Upper lobe of left lung (tissue), 6 donors: ENCODE results near the gene RPL31. TPM values are rescaled to one million over a fixed set of nuclear protein-coding genes. Genes with fewer than 3 reads are reported as not detected.
"Not testable (repeated sequence)": the region's sequence is repeated elsewhere in the genome, so short reads cannot be mapped to it uniquely, and the experiment has no call there.

Experiments
- ATAC-seq, 2 donors: fragments of 200-7000 bp; cut with Tn5 transposase; one replicate each; pipeline ENCODE4 v1.9.1; 2022; ENCODE audit warnings: mild to moderate bottlenecking in 2 of 2, moderate library complexity in 2 of 2; ENCODE audit not compliant: low FRiP score in 2 of 2
- DNase-seq, 2 donors: peaks; one replicate each; pipeline ENCODE4 v3.0.0-alpha.2; 2019 to 2020
- H3K27ac ChIP-seq, 4 donors: fragments of 200-600 bp; sonication (generic); one replicate each; pipeline ENCODE4 v1.5.1; 2016 to 2019
- H3K27me3 ChIP-seq, 4 donors: fragments of 200-600 bp; sonication (generic); one replicate each; pipeline ENCODE4 v1.5.1; 2017 to 2019
- H3K36me3 ChIP-seq, 4 donors: fragments of 200-600 bp; sonication (generic); one replicate each; pipeline ENCODE4 v1.5.1; 2016 to 2019
- H3K4me1 ChIP-seq, 4 donors: fragments of 200-600 bp; sonication (generic); one replicate each; pipeline ENCODE4 v1.5.1; 2018 to 2019
- H3K4me3 ChIP-seq, 4 donors: fragments of 200-600 bp; sonication (generic); one replicate each; pipeline ENCODE4 v1.5.1; 2017 to 2019; ENCODE audit warnings: mild to moderate bottlenecking in 2 of 4, moderate library complexity in 1 of 4
- H3K9me3 ChIP-seq, 4 donors: fragments of 200-600 bp; sonication (generic); one replicate each; pipeline ENCODE4 v1.5.1; 2018 to 2019
- CTCF ChIP-seq, 6 experiments: fragments of 450-650 bp in 4 of 6; fragments of 200-600 bp in 2 of 6; sonication (generic) in 2 of 6; IDR thresholded peaks; one replicate each; pipeline ENCODE4 v1.5.1; 2016 to 2019; ENCODE audit warnings: antibody characterized with exemption in 6 of 6
- EP300 ChIP-seq, 4 donors: sonication (generic); formaldehyde crosslinking; IDR thresholded peaks; one replicate each; pipeline ENCODE4 v1.5.1; 2017; ENCODE audit warnings: antibody characterized with exemption in 4 of 4, control low read depth in 2 of 4
- POLR2A ChIP-seq, 4 donors: fragments of 450-650 bp; IDR thresholded peaks; one replicate each; pipeline ENCODE4 v1.5.1; 2016 to 2017; ENCODE audit warnings: antibody characterized with exemption in 4 of 4, mild to moderate bottlenecking in 2 of 4
- POLR2AphosphoS5 ChIP-seq, 2 donors: sonication (generic); formaldehyde crosslinking; IDR thresholded peaks; one replicate each; pipeline ENCODE4 v1.5.1; 2017; ENCODE audit warnings: antibody characterized with exemption in 2 of 2
- WGBS, 2 donors: methylation state at CpG; one replicate each; pipeline ENCODE4 v1.1.5; 2017 to 2018; 5-methylcytosine and 5-hydroxymethylcytosine counted together
- total RNA-seq, 6 donors: library from RNA; depleted of rRNA in 4 of 6; stranded (reverse); fragments of >200 nt in 4 of 6; gene quantifications; one replicate each; pipeline versions ENCODE4 v1.1.0 to v1.2.1, GENCODE V29; 2016 to 2021
- donor health status: DM: no; HTN: no; CAD: no; lungs with moderate emphysema.
- donor health status: DM: no; HTN: yes; CAD: no; lungs with severe emphysema.

RPL31 gene
- total RNA-seq, 6 donors from 2014 or later = 422 to 1,166 (median 1,010) TPM

GRCh38 chr2:101048756-101049155 lies 46.7 kb downstream of the RPL31 start:
- no peaks in the 10 kb centered on the region for H3K9me3 ChIP-seq
- no peak for TF ChIP-seq CTCF (IDR thresholded peaks at IDR 0.05)
- TF ChIP-seq EP300 (IDR thresholded peaks at IDR 0.05) = no peak
- no peak for TF ChIP-seq POLR2A (IDR thresholded peaks at IDR 0.05)
- TF ChIP-seq POLR2AphosphoS5 (IDR thresholded peaks at IDR 0.05) = no peak
- no peak for DNase-seq
- no peaks in the 10 kb centered on the region for H3K27me3 ChIP-seq
- no peak for ATAC-seq
- no peak overlapping the region for H3K4me3 ChIP-seq
- no peaks in the 10 kb centered on the region for H3K4me1 ChIP-seq
- H3K27ac ChIP-seq = no peak overlapping the region
- 97 to 99% methylated on average over 3 of the region's 3 CpGs for WGBS, 2 donors
- H3K36me3 ChIP-seq = peaks cover 0 to 50% (median 0%) of the 10 kb centered on the region in 4 donors

GRCh38 chr2:101050886-101051285 lies 48.8 kb downstream of the RPL31 start:
- not testable (repeated sequence) for H3K27ac ChIP-seq, H3K4me3 ChIP-seq, H3K27me3 ChIP-seq, DNase-seq, H3K4me1 ChIP-seq, ATAC-seq, H3K9me3 ChIP-seq
- WGBS, 2 donors = 95 to 98% methylated on average over 6 of the region's 6 CpGs
- H3K36me3 ChIP-seq = peaks cover 0 to 59% (median 3%) of the 10 kb centered on the region in 4 donors

GRCh38 chr2:101052147-101052546 lies 50.1 kb downstream of the RPL31 start:
- ATAC-seq = no peak
- WGBS, 2 donors = 84 to 91% methylated on average over 5 of the region's 5 CpGs

GRCh38 chr2:101053117-101053516 lies 51.0 kb downstream of the RPL31 start:
- peaks cover 0 to 70% (median 8%) of the 10 kb centered on the region in 4 donors for H3K36me3 ChIP-seq

More at GRCh38 chr2:101052147-101052546, 50.1 kb downstream of the RPL31 start:
- DNase-seq = no peak
- TF ChIP-seq POLR2AphosphoS5 (IDR thresholded peaks at IDR 0.05) (no peak), POLR2A (IDR thresholded peaks at IDR 0.05) (no peak), EP300 (IDR thresholded peaks at IDR 0.05) (no peak), CTCF (IDR thresholded peaks at IDR 0.05) (no peak)
- H3K36me3 ChIP-seq = peaks cover 0 to 65% (median 5%) of the 10 kb centered on the region in 4 donors
- H3K4me3 ChIP-seq = no peak overlapping the region
- no peaks in the 10 kb centered on the region for H3K4me1 ChIP-seq
- no peak overlapping the region for H3K27ac ChIP-seq
- H3K9me3 ChIP-seq = no peaks in the 10 kb centered on the region
- no peaks in the 10 kb centered on the region for H3K27me3 ChIP-seq

More at GRCh38 chr2:101053117-101053516, 51.0 kb downstream of the RPL31 start:
- ATAC-seq (no peak), DNase-seq (no peak)
- no peak overlapping the region for H3K4me3 ChIP-seq
- TF ChIP-seq POLR2AphosphoS5 (IDR thresholded peaks at IDR 0.05) (no peak), CTCF (IDR thresholded peaks at IDR 0.05) (no peak), EP300 (IDR thresholded peaks at IDR 0.05) (no peak), POLR2A (IDR thresholded peaks at IDR 0.05) (no peak)
- H3K4me1 ChIP-seq = no peaks in the 10 kb centered on the region
- H3K27ac ChIP-seq = no peak overlapping the region
- H3K27me3 ChIP-seq = no peaks in the 10 kb centered on the region
- H3K9me3 ChIP-seq = no peaks in the 10 kb centered on the region
- WGBS, 2 donors = 85 to 95% methylated on average over 3 of the region's 3 CpGs

Other genes with a start within 250 kb of the RPL31 start
- 10 to 100 TPM; 13.8 to 52.5 (median 23.0) TPM for gene NPAS2, start 182.2 kb upstream of the RPL31 start, total RNA-seq
- 100 to 1,000 TPM in 1 of 6 donors, 10 to 100 TPM in 5; 21.0 to 133 (median 56.8) TPM for gene TBC1D8, start 149.1 kb downstream of the RPL31 start, total RNA-seq